HEK293 (cell line): ENCODE data around the gene AIFM3.

Source experiments
- CTCF ChIA-PET: fragments of 350-600 bp; formaldehyde crosslinking; extraction: SDS; loops from one replicate; lab custom pipeline; 2021; ENCODE audit warnings: antibody characterized with exemption; lab: Yijun Ruan, JAX
- POLR2A ChIA-PET: fragments of 300-600 bp; formaldehyde crosslinking; extraction: SDS; loops from one replicate; lab custom pipeline; 2020; ENCODE audit warnings: antibody characterized with exemption, inconsistent platforms; lab: Yijun Ruan, JAX
- H3K27ac ChIP-seq: fragments of 200-500 bp; sonication (Bioruptor generic); 2 replicates; pipeline ENCODE4 v1.5.1; 2014; ENCODE audit warnings: low read depth, low read length, control low read depth, inconsistent platforms; ENCODE audit errors: extremely low read depth
- H3K36me3 ChIP-seq, 2 experiments: fragments of 200-500 bp in 1 of 2; sonication (Bioruptor generic) in 1 of 2; 1 replicate in 1 of 2; 2 replicates in 1 of 2; pipeline ENCODE4 v1.5.1; 2014 to 2017; ENCODE audit warnings: inconsistent platforms in 2 of 2, low read length in 2 of 2; ENCODE audit not compliant: control insufficient read depth in 2 of 2, insufficient read depth in 1 of 2
- H3K4me1 ChIP-seq: fragments of 200-500 bp; sonication (Bioruptor generic); 2 replicates; pipeline ENCODE4 v1.5.1; 2014; ENCODE audit warnings: mild to moderate bottlenecking, low read length, inconsistent platforms; ENCODE audit not compliant: control insufficient read depth, insufficient read depth
- H3K4me3 ChIP-seq: 2 replicates; pipeline ENCODE4 v1.5.1; 2011; ENCODE audit warnings: low read depth, mild to moderate bottlenecking, control low read depth, low read length, moderate library complexity
- H3K9me3 ChIP-seq: fragments of 200-500 bp; sonication (Bioruptor generic); 2 replicates; pipeline ENCODE4 v1.5.1; 2014; ENCODE audit warnings: low read depth, low read length, inconsistent platforms; ENCODE audit not compliant: control insufficient read depth, insufficient read depth
- EGR2 ChIP-seq: fragments of 450-650 bp; formaldehyde crosslinking; IDR thresholded peaks from 2 replicates; pipeline ENCODE4 v1.5.1; 2016; ENCODE audit warnings: low read depth, missing biosample characterization, missing genetic modification characterization
- FEZF1 ChIP-seq: fragments of 450-650 bp; formaldehyde crosslinking; IDR thresholded peaks from 2 replicates; pipeline ENCODE4 v1.5.1; 2016; ENCODE audit warnings: missing biosample characterization, missing genetic modification characterization
- GFI1B ChIP-seq: fragments of 450-650 bp; formaldehyde crosslinking; IDR thresholded peaks from 2 replicates; pipeline ENCODE4 v1.5.1; 2016; ENCODE audit warnings: missing biosample characterization, missing genetic modification characterization
- GLIS1 ChIP-seq: fragments of 450-650 bp; formaldehyde crosslinking; IDR thresholded peaks from 2 replicates; pipeline ENCODE4 v1.5.1; 2016; ENCODE audit warnings: missing biosample characterization, missing genetic modification characterization
- HOXA7 ChIP-seq: sonication (generic); formaldehyde crosslinking; IDR thresholded peaks from 2 replicates; pipeline ENCODE4 v1.8.1; 2022; ENCODE audit warnings: missing genetic modification reagents, borderline replicate concordance
- KLF1 ChIP-seq: fragments of 450-650 bp; formaldehyde crosslinking; IDR thresholded peaks from 2 replicates; pipeline ENCODE4 v1.5.1; 2016; ENCODE audit warnings: missing biosample characterization, missing genetic modification characterization
- KLF10 ChIP-seq: fragments of 450-650 bp; IDR thresholded peaks from 2 replicates; pipeline ENCODE4 v1.5.1; 2018; ENCODE audit warnings: missing biosample characterization, mild to moderate bottlenecking, missing genetic modification characterization
- PRDM1 ChIP-seq: fragments of 450-650 bp; formaldehyde crosslinking; IDR thresholded peaks from 2 replicates; pipeline ENCODE4; 2016; ENCODE audit warnings: missing biosample characterization, missing genetic modification characterization
- SETDB1 ChIP-seq: IDR thresholded peaks from one replicate; pipeline ENCODE4 v1.6.1; 2017; ENCODE audit warnings: mild to moderate bottlenecking, low read length, moderate library complexity, mixed read lengths; ENCODE audit not compliant: insufficient read length
- YY1 ChIP-seq: fragments of 450-650 bp; formaldehyde crosslinking; IDR thresholded peaks from 2 replicates; pipeline ENCODE4 v1.5.1; 2018; ENCODE audit warnings: missing biosample characterization, missing genetic modification characterization
- ZBTB1 ChIP-seq: fragments of 450-650 bp; formaldehyde crosslinking; IDR thresholded peaks from 2 replicates; pipeline ENCODE4 v1.5.1; 2016; ENCODE audit warnings: missing biosample characterization, missing genetic modification characterization
- ZBTB10 ChIP-seq: fragments of 450-650 bp; formaldehyde crosslinking; IDR thresholded peaks from 2 replicates; pipeline ENCODE4 v1.5.1; 2016; ENCODE audit warnings: missing biosample characterization, missing genetic modification characterization
- ZBTB17 ChIP-seq: fragments of 450-650 bp; formaldehyde crosslinking; IDR thresholded peaks from 2 replicates; pipeline ENCODE4 v1.5.1; 2016; ENCODE audit warnings: missing biosample characterization, missing genetic modification characterization
- ZFHX2 ChIP-seq: fragments of 450-650 bp; formaldehyde crosslinking; conservative IDR thresholded peaks from 2 replicates; pipeline ENCODE4 v1.5.1; 2016; ENCODE audit warnings: missing biosample characterization, missing genetic modification characterization
- ZNF132 ChIP-seq: fragments of 450-650 bp; formaldehyde crosslinking; IDR thresholded peaks from 2 replicates; pipeline ENCODE4 v1.5.1; 2017; ENCODE audit warnings: missing biosample characterization, missing genetic modification characterization, borderline replicate concordance
- ZNF155 ChIP-seq: fragments of 450-650 bp; formaldehyde crosslinking; IDR thresholded peaks from 2 replicates; pipeline ENCODE4 v1.5.1; 2016; ENCODE audit warnings: missing biosample characterization, missing genetic modification characterization
- ZNF16 ChIP-seq: fragments of 450-650 bp; formaldehyde crosslinking; IDR thresholded peaks from 2 replicates; pipeline ENCODE4 v1.5.1; 2016; ENCODE audit warnings: low read depth, missing biosample characterization, missing genetic modification characterization
- ZNF175 ChIP-seq: fragments of 450-650 bp; formaldehyde crosslinking; IDR thresholded peaks from 2 replicates; pipeline ENCODE4 v1.5.1; 2016; ENCODE audit warnings: missing biosample characterization, missing genetic modification characterization
- ZNF211 ChIP-seq: fragments of 450-650 bp; formaldehyde crosslinking; IDR thresholded peaks from 2 replicates; pipeline ENCODE4 v1.5.1; 2016; ENCODE audit warnings: low read depth, missing biosample characterization, missing genetic modification characterization
- ZNF239 ChIP-seq: fragments of 450-650 bp; formaldehyde crosslinking; IDR thresholded peaks from 2 replicates; pipeline ENCODE4 v1.5.1; 2016; ENCODE audit warnings: missing biosample characterization, missing genetic modification characterization
- ZNF426 ChIP-seq: fragments of 450-650 bp; formaldehyde crosslinking; IDR thresholded peaks from 2 replicates; pipeline ENCODE4 v1.5.1; 2017; ENCODE audit warnings: missing biosample characterization, missing genetic modification characterization, mild to moderate bottlenecking, inconsistent platforms, moderate library complexity
- ZNF544 ChIP-seq: fragments of 450-650 bp; formaldehyde crosslinking; IDR thresholded peaks from 2 replicates; pipeline ENCODE4 v1.5.0; 2017; ENCODE audit warnings: missing biosample characterization, missing genetic modification characterization
- ZNF555 ChIP-seq: fragments of 450-650 bp; formaldehyde crosslinking; conservative IDR thresholded peaks from 2 replicates; pipeline ENCODE4 v1.5.1; 2017; ENCODE audit warnings: missing biosample characterization, mild to moderate bottlenecking, missing genetic modification characterization, inconsistent platforms
- ZNF571 ChIP-seq: fragments of 450-650 bp; formaldehyde crosslinking; IDR thresholded peaks from 2 replicates; pipeline ENCODE4 v1.5.0; 2017; ENCODE audit warnings: missing biosample characterization, missing genetic modification characterization
- ZNF610 ChIP-seq: fragments of 450-650 bp; formaldehyde crosslinking; IDR thresholded peaks from 2 replicates; pipeline ENCODE4 v1.5.1; 2016; ENCODE audit warnings: missing biosample characterization, missing genetic modification characterization, borderline replicate concordance
- ZSCAN30 ChIP-seq: fragments of 450-650 bp; IDR thresholded peaks from 2 replicates; pipeline ENCODE4 v1.5.1; 2018; ENCODE audit warnings: missing biosample characterization, mild to moderate bottlenecking, missing genetic modification characterization, moderate library complexity
- TF ChIP-seq, protein P1 (sequence below): fragments of 450-650 bp; formaldehyde crosslinking; IDR thresholded peaks from 2 replicates; pipeline ENCODE4 v1.5.1; 2016; ENCODE audit warnings: missing biosample characterization, missing genetic modification characterization
- TF ChIP-seq, protein P2 (sequence below): fragments of 450-650 bp; formaldehyde crosslinking; IDR thresholded peaks from 2 replicates; pipeline ENCODE4 v1.5.1; 2016; ENCODE audit warnings: missing biosample characterization, missing genetic modification characterization

The AIFM3 gene

GRCh38 chr22:21025763-21026755 lies 59.0 kb downstream of the AIFM3 start:
- Histone ChIP-seq H3K4me3 (no peak overlapping the region), H3K9me3 (no peaks in the 10 kb centered on the region), H3K36me3 (no peaks in the 10 kb centered on the region), H3K27ac (no peak overlapping the region), H3K4me1 (no peaks in the 10 kb centered on the region)
- ChIA-PET CTCF (interaction anchor here (0.9 to 1.7 kb wide), 2 partner anchors 77 to 140 kb away, joined by 4 read pairs; no protein-coding TSS in a partner anchor), POLR2A (no interaction called here)
- no peak for TF ChIP-seq ZNF610
- no peak for TF ChIP-seq KLF10
- no peak for TF ChIP-seq ZBTB1 (tag by site-specific recombination)

- H3K27ac ChIP-seq: no peak overlapping the region
- H3K36me3 ChIP-seq: no peaks in the 10 kb centered on the region
- H3K9me3 ChIP-seq: no peaks in the 10 kb centered on the region
- CTCF ChIA-PET: interaction anchor here (0.6 to 1.7 kb wide), 4 partner anchors 76 to 148 kb away, joined by 3 to 4 read pairs (median 4); no protein-coding TSS in a partner anchor
- no peak overlapping the region for H3K4me3 ChIP-seq
- no peaks in the 10 kb centered on the region for H3K4me1 ChIP-seq
- POLR2A ChIA-PET: interaction anchor here (1.1 kb wide), 1 partner anchor 45 kb away, joined by 3 read pairs; the partner anchor contains the start of gene LZTR1
- no peak for TF ChIP-seq GFI1B (tag by site-specific recombination)
- TF ChIP-seq ZFHX2 (tag by site-specific recombination): peak; percentile 85
- TF ChIP-seq, protein P1, sequence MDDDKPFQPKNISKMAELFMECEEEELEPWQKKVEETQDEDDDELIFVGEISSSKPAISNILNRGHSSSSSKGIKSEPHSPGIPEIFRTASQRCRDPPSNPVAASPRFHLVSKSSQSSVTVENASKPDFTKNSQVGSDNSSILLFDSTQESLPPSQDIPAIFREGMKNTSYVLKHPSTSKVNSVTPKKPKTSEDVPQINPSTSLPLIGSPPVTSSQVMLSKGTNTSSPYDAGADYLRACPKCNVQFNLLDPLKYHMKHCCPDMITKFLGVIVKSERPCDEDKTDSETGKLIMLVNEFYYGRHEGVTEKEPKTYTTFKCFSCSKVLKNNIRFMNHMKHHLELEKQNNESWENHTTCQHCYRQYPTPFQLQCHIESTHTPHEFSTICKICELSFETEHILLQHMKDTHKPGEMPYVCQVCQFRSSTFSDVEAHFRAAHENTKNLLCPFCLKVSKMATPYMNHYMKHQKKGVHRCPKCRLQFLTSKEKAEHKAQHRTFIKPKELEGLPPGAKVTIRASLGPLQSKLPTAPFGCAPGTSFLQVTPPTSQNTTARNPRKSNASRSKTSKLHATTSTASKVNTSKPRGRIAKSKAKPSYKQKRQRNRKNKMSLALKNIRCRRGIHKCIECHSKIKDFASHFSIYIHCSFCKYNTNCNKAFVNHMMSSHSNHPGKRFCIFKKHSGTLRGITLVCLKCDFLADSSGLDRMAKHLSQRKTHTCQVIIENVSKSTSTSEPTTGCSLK: no peak
- no peak for TF ChIP-seq YY1
- no peak for TF ChIP-seq ZSCAN30 (tag by site-specific recombination)
- TF ChIP-seq KLF1: peak; percentile 88
- TF ChIP-seq PRDM1 (tag by site-specific recombination): no peak
- no peak for TF ChIP-seq ZNF426 (tag by site-specific recombination)
- no peak for TF ChIP-seq ZNF175 (tag by site-specific recombination)
- peak; percentile 66 for TF ChIP-seq GLIS1 (tag by site-specific recombination)
- no peak for TF ChIP-seq ZNF544 (tag by site-specific recombination)
- TF ChIP-seq ZBTB10 (tag by site-specific recombination): no peak
- no peak for TF ChIP-seq FEZF1
- TF ChIP-seq, protein P2, sequence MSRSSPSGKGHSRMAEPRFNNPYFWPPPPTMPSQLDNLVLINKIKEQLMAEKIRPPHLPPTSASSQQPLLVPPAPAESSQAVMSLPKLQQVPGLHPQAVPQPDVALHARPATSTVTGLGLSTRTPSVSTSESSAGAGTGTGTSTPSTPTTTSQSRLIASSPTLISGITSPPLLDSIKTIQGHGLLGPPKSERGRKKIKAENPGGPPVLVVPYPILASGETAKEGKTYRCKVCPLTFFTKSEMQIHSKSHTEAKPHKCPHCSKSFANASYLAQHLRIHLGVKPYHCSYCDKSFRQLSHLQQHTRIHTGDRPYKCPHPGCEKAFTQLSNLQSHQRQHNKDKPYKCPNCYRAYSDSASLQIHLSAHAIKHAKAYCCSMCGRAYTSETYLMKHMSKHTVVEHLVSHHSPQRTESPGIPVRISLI (tag by site-specific recombination): no peak
- no peak for TF ChIP-seq ZNF16 (tag by site-specific recombination)
- TF ChIP-seq ZNF155 (tag by site-specific recombination): no peak
- TF ChIP-seq ZNF571 (tag by site-specific recombination): no peak
- TF ChIP-seq EGR2 (tag by site-specific recombination): peak; percentile 86
- no peak for TF ChIP-seq ZNF555 (tag by site-specific recombination)
- no peak for TF ChIP-seq SETDB1
- no peak for TF ChIP-seq ZNF239 (tag by site-specific recombination)
- TF ChIP-seq ZNF132 (tag by site-specific recombination): no peak
- no peak for TF ChIP-seq HOXA7 (CRISPR knock-in tag)
- no peak for TF ChIP-seq ZNF211 (tag by site-specific recombination)
- no peak for TF ChIP-seq ZBTB17 (tag by site-specific recombination)
These were observed 60.0 kb downstream of the AIFM3 start for GRCh38 chr22:21026783-21027692.
